ENCODE results near the gene LARGE1. TPM values are rescaled to one million over a fixed set of nuclear protein-coding genes. Genes with fewer than 3 reads are reported as not detected.

LARGE1 gene
- total and polyA plus RNA-seq, 2 of the 8 experiments (the other 6 are each of a cell fraction or from before 2014, with no cell fraction given), result 43.7 to 83.0 TPM

DNA sequence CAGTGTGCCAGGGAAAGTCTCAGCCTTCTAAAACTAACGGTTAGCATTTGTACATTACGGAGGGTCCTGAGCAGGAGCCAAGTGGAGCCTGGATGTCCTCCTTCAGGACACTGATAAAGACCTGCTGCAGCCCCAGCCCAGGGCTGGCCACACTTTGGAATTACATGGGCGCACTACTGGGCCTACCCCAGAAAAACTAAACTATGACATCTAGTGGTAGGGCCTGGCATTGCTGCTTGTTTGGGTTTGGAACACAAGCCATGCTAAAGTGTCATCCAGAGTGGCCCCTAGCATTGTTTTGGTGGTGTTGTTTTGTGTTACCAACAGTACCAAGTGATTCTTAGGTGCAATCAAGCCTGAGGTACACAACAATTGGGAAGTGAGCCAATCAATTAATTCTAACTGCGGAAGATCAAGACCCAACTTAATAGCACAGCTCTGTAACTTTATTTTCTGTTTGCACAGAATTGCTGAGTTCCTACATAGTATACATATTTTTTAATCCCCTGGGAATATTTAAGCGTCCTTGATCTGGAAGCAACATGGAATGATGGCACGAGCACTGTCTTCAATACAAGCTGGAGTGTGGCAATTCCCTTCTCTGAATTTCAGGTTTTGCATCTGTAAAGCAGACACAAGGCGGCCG, 340.7 kb downstream of the LARGE1 start (continued):
- TF ChIP-seq RAD21 (IDR thresholded peaks at IDR 0.05 in 1 of 2, conservative IDR thresholded peaks at IDR 0.05 in 1 of 2; ENCODE audit: low read depth in 2 of 2, low read length in 2 of 2) (peak; percentile 88 to 94), RFX5 (IDR thresholded peaks at IDR 0.05; ENCODE audit: borderline replicate concordance, low read depth, low read length) (no peak), POU5F1 (IDR thresholded peaks at IDR 0.05; ENCODE audit: low read depth, low read length) (no peak)
